Activated CD8-positive, alpha-beta T cell treated with anti-CD3 and anti-CD28 coated beads for 36 hours (primary cell): ENCODE results near the gene HS3ST3A1. TPM values are rescaled to one million over a fixed set of nuclear protein-coding genes. Genes with fewer than 3 reads are reported as not detected.

Experiments used
- ATAC-seq: fragments of 200-7000 bp; cut with Tn5 transposase; one replicate; pipeline ENCODE4 v1.10.0; 2021; ENCODE audit warnings: mild to moderate bottlenecking, moderate library complexity
- CTCF ChIA-PET: fragments of 350-600 bp; sonication (Branson Sonifier 250); formaldehyde crosslinking; loops from one replicate; lab custom pipeline; 2021; ENCODE audit warnings: antibody characterized with exemption; lab: Charles Lee
- POLR2A ChIA-PET: fragments of 350-600 bp; sonication (Branson Sonifier 250); formaldehyde crosslinking; loops from one replicate; lab custom pipeline; 2021; ENCODE audit warnings: antibody characterized with exemption; lab: Charles Lee
- DNase-seq: peaks from one replicate; pipeline ENCODE4 v3.0.0-alpha.2; 2020
- H3K27ac Mint-ChIP-seq: one replicate; pipeline ENCODE4 v1.8.0; 2021; ENCODE audit warnings: mild to moderate bottlenecking, mixed read lengths
- H3K27me3 Mint-ChIP-seq: one replicate; pipeline ENCODE4 v1.8.0; 2021; ENCODE audit warnings: mixed read lengths
- H3K36me3 Mint-ChIP-seq: one replicate; pipeline ENCODE4 v1.8.0; 2021; ENCODE audit warnings: low read depth, mixed read lengths
- H3K4me1 Mint-ChIP-seq: one replicate; pipeline ENCODE4 v1.8.0; 2021; ENCODE audit warnings: low read depth, mixed read lengths
- H3K4me3 Mint-ChIP-seq: one replicate; pipeline ENCODE4 v1.8.0; 2021; ENCODE audit warnings: mild to moderate bottlenecking, moderate library complexity, mixed read lengths
- H3K9me3 Mint-ChIP-seq: one replicate; pipeline ENCODE4 v1.8.0; 2021; ENCODE audit warnings: mixed read lengths
- intact Hi-C: fragments of 100-400 bp; cut with micrococcal nuclease; formaldehyde crosslinking; loops from one replicate; pipeline ENCODE4 v1.10.0; 2022
- total RNA-seq, 2 experiments: library from RNA; stranded (reverse); gene quantifications; one replicate each; pipeline ENCODE4 v1.2.3, GENCODE V29; 2021
- TF ChIP-seq, protein P1 (sequence below): fragments of 200-600 bp; IDR thresholded peaks from one replicate; pipeline ENCODE4 v1.8.0; 2022; ENCODE audit warnings: antibody characterized with exemption, mild to moderate bottlenecking

HS3ST3A1 gene
- total RNA-seq, 2 experiments from 2014 or later, result 0.11 TPM; not detected in 1

DNA sequence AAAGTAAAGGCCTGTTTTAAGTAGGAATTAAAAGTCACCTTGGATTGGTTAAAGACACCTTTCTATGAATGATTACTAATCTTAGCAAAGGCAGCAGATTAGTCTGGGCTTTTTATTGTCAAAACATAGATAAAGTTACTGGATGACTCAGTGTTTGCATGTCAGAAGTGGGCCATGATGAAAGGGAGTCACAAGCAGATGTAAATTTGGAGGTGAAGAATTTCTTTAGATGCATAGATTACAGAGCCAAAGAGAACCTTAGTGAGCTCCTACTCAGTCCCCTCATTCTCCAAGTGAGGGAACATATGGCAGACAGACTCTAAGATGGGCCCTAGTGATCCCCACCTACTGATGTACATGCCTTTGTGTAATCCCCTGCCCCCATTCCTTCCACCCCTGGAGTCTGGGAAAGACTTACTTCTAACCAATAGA is 124.5 kb downstream of the HS3ST3A1 start:
- H3K9me3 Mint-ChIP-seq, result peaks cover 16% of the 10 kb centered on the region
- no peak overlapping the region for H3K4me3 Mint-ChIP-seq
- ChIA-PET CTCF (no interaction called here), POLR2A (no interaction called here)
- no peak overlapping the region for H3K27ac Mint-ChIP-seq
- peaks cover 3% of the 10 kb centered on the region for H3K27me3 Mint-ChIP-seq
- intact Hi-C loops, result no loop called here
- TF ChIP-seq, protein P1, sequence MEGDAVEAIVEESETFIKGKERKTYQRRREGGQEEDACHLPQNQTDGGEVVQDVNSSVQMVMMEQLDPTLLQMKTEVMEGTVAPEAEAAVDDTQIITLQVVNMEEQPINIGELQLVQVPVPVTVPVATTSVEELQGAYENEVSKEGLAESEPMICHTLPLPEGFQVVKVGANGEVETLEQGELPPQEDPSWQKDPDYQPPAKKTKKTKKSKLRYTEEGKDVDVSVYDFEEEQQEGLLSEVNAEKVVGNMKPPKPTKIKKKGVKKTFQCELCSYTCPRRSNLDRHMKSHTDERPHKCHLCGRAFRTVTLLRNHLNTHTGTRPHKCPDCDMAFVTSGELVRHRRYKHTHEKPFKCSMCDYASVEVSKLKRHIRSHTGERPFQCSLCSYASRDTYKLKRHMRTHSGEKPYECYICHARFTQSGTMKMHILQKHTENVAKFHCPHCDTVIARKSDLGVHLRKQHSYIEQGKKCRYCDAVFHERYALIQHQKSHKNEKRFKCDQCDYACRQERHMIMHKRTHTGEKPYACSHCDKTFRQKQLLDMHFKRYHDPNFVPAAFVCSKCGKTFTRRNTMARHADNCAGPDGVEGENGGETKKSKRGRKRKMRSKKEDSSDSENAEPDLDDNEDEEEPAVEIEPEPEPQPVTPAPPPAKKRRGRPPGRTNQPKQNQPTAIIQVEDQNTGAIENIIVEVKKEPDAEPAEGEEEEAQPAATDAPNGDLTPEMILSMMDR, result no peak
- ATAC-seq (no peak), DNase-seq (no peak)
- no peaks in the 10 kb centered on the region for H3K36me3 Mint-ChIP-seq
- H3K4me1 Mint-ChIP-seq, result no peaks in the 10 kb centered on the region

DNA sequence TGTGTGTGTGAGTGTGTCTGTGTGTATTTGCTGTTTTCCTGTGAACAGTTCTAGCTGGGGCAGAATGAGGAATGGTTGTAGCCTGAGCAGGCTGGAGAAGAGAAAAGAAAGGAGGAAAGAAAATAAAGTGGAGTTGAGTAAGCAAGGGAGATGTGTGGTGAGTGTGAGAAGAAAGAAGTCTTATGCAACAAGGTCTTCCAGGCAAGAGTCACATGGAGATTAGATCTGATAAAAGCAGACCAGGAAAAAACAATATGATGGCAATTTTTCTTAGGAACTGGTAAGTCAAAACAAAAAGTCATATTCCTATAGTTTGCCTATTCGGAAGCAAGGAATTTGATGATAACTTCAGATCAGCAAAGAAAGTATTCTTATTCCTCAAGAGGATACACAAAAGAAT is 125.0 kb downstream of the HS3ST3A1 start:
- Mint-ChIP-seq H3K36me3 (no peaks in the 10 kb centered on the region), H3K27me3 (peaks cover 3% of the 10 kb centered on the region), H3K9me3 (peaks cover 15% of the 10 kb centered on the region), H3K4me1 (no peaks in the 10 kb centered on the region), H3K4me3 (no peak overlapping the region), H3K27ac (no peak overlapping the region)
- TF ChIP-seq, protein P1, result no peak
- ChIA-PET POLR2A (no interaction called here), CTCF (no interaction called here)
- DNase-seq (no peak), ATAC-seq (no peak)
- intact Hi-C loops, result no loop called here

DNA sequence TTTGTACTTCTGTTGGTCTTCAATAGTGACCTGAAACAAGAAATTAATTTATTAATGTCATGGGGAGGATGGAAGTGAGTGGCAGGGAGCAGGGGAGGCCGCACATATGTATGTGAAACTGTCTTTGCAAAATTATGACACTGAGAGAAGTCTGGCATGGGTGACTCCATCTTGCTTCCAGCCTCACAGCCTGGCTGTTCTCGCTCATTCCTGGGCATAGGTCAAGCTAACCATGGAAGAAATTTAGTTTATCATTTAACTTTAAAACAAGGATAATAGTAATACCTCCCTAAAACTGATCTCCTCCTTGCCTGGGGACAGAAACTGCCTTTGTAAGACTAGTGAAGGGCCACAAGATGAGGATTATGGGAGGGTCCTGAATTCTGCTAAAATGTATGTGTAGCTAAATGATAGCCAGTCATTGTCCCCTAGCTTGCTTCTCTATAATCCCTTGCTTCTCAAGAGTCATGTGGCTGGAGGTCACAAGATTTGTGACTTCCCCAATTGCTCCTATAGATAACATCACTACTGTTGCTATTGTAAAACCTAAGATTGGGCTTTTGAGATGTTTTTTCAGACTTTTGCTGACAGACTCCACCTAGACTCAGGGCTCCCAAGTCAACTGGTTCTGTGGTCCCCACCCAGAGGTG is 126.0 kb downstream of the HS3ST3A1 start:
- Mint-ChIP-seq H3K27ac (no peak overlapping the region), H3K27me3 (peaks cover 3% of the 10 kb centered on the region), H3K36me3 (no peaks in the 10 kb centered on the region), H3K4me3 (no peak overlapping the region), H3K4me1 (no peaks in the 10 kb centered on the region), H3K9me3 (peaks cover 10% of the 10 kb centered on the region)
- DNase-seq, result no peak
- ATAC-seq, result no peak
- intact Hi-C loops, result no loop called here
- POLR2A ChIA-PET, result no interaction called here
- TF ChIP-seq, protein P1, result no peak
- CTCF ChIA-PET, result no interaction called here

DNA sequence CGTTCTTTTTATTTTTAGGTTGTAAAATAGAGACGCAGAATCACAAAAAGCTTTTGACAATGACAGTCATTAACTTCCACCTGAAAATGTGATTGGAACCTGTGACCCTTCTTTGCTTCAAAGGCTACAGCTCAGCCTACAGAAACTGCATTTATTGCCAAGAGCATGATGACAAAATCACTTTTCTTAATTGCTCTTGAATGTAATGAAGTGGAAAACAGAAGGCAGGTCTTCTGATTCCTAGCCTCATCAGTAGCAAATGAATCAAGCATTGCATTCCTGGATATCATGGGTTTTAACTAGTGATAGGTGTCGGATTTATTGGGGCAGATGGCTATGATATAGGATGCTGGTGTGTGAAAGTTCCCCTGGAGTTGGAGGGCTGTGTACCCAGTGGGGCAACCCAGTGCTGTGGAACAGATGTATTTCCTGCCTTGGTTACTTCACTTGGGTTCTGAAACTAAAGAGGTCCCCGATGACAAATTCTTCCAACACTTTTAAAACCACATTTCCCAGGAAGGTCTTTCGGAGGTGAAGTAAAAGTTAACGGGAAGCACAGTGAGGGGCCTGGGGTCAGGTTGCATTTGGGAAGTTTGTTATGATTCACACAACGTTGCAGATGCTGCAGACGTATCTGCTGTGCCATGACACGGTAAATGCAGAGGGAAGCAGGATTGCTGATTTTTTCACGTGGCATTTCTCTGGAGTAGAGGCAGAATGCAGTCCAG is 127.5 kb downstream of the HS3ST3A1 start:
- Mint-ChIP-seq H3K4me1 (no peaks in the 10 kb centered on the region), H3K27me3 (peaks cover 3% of the 10 kb centered on the region), H3K4me3 (no peak overlapping the region), H3K9me3 (no peaks in the 10 kb centered on the region), H3K36me3 (no peaks in the 10 kb centered on the region), H3K27ac (no peak overlapping the region)
- ChIA-PET POLR2A (no interaction called here), CTCF (no interaction called here)
- intact Hi-C loops, result no loop called here
- no peak for ATAC-seq
- TF ChIP-seq, protein P1, result no peak
- DNase-seq, result no peak

DNA sequence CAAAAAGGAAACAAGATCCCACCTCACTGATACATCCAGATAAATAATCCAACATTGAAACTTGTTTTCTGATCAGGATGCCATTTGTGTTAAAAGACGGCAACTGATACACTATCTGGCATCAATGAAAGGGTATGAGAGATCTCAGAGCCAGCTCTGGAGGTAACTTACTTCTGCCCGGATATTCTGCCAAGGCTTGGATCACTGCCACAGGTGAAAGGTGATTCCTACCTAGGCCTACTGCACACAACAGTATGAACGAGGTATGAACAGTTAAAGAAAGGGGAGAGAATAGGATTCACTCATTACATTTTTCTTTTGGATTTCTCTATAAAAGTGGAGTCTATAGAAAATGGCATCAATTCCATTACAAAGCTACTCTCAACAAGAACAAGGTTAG is 136.1 kb downstream of the HS3ST3A1 start:
- Mint-ChIP-seq H3K4me1 (no peaks in the 10 kb centered on the region), H3K4me3 (no peak overlapping the region), H3K36me3 (no peaks in the 10 kb centered on the region), H3K27me3 (peaks cover 1% of the 10 kb centered on the region), H3K9me3 (no peaks in the 10 kb centered on the region), H3K27ac (no peak overlapping the region)
- TF ChIP-seq, protein P1, result no peak
- DNase-seq (no peak), ATAC-seq (no peak)
- ChIA-PET CTCF (no interaction called here), POLR2A (no interaction called here)
- intact Hi-C loops, result no loop called here
